Posterior cingulate gyrus (tissue), 11 donors: ENCODE data around the gene EYS.
"Not testable (repeated sequence)": the region's sequence is repeated elsewhere in the genome, so short reads cannot be mapped to it uniquely, and the experiment has no call there.

Experiments used
- DNase-seq, 10 donors: peaks; one replicate each; pipeline versions ENCODE4 v3.0.0 to v3.0.0-alpha.2; 2020 to 2021; ENCODE audit warnings: mixed read lengths in 3 of 10
- intact Hi-C: fragments of 100-400 bp; cut with DNase I; formaldehyde crosslinking; loops from one replicate; pipeline ENCODE4 v1.15.1; 2023

Gene EYS

DNA sequence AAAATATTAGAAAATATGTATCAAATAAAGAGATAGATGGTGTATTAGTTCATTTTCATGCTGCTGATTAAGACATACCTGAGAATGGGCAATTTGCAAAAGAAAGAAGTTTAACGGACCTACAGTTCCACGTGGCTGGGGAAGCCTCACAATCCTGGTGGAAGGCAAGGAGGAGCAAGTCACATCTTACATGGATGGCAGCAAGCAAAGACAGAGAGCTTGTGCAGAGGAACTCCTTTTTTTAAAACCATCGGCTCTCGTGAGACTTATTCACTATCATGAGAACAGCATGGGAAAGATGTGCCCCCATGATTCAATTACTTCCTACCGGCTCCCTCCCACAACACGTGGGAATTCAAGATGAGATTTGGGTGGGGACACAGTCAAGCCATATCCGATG lies 223.4 kb downstream of the EYS start:
- DNase-seq, intact Hi-C loops: not testable (repeated sequence)

DNA sequence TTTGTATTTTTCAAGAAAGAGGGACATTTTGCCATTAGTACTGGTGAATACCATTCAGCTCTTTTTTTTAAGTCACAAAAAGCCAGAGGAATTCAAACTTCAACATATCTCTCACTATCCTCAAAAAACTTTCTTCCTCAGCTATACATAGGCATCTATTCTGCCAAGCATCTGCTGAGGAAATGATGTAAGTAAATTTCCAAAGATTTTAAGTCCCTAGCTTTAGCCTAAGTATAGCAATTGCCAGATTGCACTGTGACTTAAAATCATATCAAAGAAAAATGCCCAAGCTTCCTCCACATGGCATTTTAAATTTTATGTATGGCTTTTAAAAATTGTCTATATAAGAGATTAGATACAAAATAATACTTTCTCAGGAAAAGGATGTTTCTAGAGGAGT lies 237.4 kb downstream of the EYS start:
- intact Hi-C loops, result no loop called here

DNA sequence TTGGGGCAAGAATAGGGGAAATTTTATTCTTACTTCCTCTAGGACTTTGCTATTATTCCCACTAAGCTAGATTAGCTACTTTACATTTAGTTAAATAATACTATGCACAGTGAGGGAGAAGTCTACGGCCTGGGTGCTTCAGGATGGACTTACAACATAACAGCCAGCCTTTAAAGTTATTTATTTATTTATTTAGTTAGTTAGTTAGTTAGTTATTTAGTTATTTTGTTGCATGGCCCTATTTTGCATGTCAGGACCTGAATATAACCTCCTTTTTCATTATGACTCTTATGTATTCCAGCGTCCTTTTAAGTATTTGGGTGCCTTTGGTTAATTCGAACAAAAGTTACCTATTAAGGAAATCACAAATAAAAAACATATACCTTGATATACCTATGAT lies 238.7 kb downstream of the EYS start:
- DNase-seq, result no peak
- intact Hi-C loops, result no loop called here

More for the DNA sequence above, 237.4 kb downstream of the EYS start:
- DNase-seq, result no peak

DNA sequence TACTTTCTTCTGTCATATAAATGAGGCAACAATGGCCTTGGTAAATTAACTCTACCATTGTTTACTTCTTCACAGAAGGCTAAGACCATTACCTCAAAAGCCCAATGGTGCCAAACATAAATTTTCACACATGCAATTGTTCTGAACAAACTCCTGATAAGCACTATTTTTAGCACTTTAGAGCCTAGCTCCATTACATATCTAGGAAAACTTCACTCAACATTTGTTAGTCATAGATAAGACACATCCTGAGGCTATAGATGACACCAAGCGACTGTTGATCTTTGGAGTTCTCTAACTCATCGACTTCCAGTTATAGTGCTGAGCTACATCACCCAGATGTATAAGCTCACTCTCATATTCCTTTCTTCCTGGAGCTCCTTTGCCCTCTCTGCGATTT lies 245.9 kb downstream of the EYS start:
- intact Hi-C loops, result no loop called here
- no peak for DNase-seq

DNA sequence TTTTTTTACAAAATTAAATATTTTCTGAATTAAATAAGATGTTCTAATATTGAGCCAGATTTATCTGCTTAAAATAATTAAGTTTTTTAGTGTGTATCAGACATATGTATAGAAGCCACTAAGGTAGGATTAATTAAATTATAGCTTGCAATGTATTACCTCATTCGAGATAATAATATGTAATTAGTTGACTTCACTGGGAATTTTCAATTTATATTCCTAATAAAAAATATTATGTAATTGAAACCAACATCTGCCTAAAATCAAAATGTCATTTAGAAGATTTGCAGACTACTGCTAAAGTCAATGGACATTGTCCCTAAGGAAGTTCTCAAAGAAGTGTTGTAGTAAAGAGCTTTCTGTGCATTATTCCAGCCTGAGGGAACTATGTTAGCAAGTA lies 254.7 kb downstream of the EYS start:
- no peak for DNase-seq
- intact Hi-C loops, result no loop called here

DNA sequence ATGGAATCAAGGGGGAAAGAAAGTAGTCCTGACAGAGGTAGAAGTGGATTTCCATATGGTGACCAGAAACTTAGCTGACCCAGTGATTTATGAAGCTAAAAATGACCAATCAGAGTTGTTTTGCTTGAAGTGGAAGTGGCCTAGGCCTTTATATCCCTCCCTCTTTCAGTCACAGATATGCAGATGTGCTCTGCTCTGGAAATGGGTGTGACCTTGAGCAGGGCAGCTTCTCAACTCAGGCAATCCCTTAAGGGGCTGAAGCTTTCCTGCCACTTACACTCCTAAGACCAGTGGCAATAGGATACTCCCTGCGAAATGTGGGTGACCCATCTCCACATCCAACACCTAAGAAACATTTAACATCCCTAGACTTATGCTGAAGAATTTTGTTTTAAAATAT lies 256.6 kb downstream of the EYS start:
- intact Hi-C loops, result no loop called here
- no peak for DNase-seq

DNA sequence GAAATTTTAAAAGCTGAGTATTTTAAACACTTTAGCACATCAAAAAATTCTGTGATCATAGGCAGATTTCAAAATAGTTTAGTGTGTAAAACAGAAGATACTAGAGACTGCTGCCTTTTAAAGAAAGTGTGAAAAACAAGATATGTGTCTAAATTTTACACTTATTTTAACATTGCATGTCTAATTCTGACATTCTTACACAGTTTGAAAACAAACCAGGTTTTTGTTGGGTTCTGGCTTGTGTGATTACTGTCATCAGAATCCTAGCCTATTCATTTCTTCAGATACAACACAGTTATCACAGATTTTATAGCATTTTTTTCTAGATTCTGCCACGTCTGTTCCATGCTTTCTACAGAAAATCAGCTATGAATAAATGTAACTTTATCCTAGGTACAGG lies 257.1 kb downstream of the EYS start:
- intact Hi-C loops, result no loop called here
- no peak for DNase-seq

DNA sequence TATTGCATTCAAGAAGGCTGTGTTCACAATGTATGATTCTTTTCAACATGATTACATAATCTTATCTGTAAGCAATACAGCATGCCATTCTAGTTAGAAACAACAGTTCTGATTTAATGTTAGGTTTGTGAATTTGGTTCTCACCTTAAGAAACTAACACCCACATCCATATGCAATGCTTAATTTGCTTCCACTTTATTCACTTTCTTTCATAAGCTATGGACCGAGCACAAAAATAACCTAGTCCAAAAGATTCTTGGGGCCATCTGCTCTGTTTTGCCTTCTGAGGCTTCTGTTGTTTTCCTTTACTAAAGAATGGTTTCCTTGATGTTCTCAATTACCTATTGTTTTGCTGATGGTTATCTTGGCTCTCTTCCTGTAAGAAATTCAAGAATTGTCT lies 258.2 kb downstream of the EYS start:
- intact Hi-C loops, result no loop called here
- DNase-seq, result no peak

DNA sequence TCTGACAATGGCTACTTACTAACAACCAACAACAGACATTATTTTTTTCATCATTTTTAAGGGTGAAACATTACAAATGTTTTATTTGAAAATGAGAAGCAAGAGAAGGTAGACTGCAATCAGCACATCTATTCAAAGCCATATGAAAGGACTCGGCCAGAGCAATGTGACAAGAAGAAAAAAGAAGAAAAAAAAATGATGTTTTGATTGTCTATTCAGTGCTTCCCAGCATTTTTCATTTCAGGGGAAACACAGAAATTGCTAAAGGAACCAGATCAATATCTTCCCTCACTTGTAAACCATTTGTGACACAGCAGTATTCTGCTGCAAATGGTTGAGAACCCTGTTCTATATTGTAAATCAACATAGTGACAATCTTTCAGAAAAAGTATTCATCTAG lies 270.7 kb downstream of the EYS start:
- intact Hi-C loops, result no loop called here
- DNase-seq, result no peak

DNA sequence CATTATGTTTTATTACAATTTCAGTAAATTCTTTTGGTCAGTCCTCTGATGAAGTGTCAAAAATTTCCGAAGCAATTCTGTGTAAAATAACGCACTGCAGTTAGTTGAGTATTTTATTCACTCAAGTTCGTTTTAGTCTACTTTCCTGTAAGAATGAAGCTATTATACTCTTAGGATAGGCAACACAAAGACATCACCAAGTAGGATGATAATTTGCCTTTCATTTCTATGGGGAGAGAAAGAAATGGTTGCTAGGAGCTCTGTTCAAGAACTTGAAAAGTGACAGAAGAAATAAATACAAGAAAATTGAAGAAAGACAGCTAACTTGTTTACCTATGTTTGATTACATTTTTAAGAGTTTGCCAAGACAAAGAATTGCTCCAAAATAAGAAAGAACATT lies 290.4 kb downstream of the EYS start:
- no peak for DNase-seq

DNA sequence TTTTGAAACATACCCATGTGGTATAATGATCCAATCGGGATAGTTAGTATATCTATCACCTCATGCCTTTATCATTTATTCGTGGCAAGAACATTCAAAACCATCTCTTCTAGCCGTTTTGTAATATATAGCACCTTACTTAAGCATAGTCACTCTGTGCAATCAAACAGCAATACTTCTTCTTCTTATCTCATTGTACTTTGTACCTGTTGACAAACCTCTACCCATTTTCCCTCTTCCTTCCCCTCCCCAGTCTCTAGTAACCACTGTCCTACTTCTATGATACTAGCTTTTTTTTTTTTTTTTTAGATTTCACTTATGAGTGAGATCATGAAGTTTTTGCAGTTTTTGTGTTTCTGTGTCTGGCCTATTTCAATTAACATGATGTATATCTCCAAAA lies 296.7 kb downstream of the EYS start:
- no peak for DNase-seq
- intact Hi-C loops, result no loop called here

More for the DNA sequence above, 290.4 kb downstream of the EYS start:
- intact Hi-C loops, result no loop called here

DNA sequence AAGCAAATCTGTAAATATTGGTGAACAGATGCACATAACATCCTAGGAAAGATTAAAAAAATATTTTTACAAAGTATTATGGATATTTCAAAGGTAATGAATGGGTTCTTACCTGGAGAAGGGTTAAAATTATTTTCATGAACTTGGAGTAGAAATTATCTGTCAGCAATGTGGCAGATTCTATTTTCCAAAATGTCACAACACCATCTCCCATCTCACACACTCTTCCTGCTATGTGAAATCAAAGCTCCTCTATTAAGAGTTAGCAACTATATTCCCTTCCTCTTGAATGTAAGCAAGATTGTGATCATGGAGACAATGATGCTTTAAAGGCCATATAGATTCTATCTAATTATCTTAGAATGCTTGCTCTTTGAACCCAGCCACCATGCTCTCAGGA lies 304.5 kb downstream of the EYS start:
- intact Hi-C loops, result no loop called here
- DNase-seq, result no peak

DNA sequence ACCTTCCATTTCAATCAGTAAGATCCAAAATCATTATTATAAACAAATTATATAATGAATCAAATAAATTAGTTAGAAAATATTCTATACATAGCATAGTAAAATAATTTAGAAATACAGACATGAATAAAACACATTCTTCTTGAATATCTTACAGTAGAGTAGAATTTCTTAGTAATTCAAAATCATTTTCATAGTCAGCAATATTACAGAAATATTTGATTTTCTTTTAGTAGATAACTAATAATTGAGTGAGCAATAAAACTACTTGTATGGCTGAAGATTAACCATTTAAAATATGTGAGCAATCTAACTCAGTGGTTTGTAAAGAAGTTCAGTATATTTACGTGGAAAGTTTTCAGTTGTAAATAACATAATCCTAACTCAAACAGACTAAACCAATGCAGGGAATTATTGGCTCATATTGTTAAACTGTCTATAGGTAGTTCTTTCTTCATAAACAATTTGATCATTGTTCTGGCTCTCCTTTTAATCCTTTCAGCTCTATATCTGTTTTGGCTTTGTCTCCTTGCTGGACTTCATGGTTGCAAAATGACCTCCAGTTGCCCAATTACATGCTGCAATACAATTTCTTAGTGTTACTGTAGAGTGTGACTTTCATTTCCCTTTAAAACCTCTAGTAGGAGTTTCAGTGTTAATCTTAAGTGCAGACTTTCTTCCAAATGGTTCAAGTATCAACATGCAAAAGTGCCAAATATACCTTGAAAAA lies 307.5 kb downstream of the EYS start:
- no peak for DNase-seq
- intact Hi-C loops, result no loop called here

DNA sequence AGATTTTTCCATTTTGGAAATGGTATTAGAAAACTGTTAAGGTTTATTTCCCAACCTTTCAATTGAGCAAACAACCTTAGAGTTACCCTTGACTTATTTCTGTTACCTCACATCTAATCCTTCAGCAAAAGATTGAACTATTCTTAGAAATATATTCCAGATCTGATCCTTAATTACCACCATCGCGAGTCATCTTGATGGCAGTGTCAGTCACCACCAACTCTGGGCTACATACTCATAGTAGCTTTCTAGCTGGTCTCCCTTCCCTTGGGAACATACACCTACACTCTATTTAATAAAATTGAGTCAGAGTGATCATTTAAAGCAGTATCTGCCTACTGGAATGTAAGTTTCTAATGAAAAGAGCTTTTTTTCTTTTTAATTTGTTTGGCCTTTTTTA lies 308.2 kb downstream of the EYS start:
- intact Hi-C loops, result no loop called here
- no peak for DNase-seq

DNA sequence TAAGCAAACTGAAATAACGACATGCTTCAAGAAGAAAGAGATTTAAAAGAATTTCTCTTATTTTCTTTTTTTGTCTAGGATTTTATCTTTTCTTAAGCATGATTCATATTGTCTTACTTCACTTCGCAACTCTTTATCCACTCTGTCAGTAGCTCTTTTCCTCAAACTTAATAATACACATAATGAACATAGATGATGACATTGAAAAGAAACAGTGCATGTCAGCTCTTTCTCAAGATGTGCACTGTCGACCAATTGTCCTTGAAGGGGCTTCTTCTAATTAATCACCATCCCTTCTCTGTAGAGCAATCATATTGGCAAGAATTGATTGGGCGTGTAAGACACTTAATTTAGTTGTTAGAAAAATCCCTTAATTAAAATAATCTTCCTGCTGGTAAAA lies 356.5 kb downstream of the EYS start:
- no peak for DNase-seq
- intact Hi-C loops, result no loop called here

DNA sequence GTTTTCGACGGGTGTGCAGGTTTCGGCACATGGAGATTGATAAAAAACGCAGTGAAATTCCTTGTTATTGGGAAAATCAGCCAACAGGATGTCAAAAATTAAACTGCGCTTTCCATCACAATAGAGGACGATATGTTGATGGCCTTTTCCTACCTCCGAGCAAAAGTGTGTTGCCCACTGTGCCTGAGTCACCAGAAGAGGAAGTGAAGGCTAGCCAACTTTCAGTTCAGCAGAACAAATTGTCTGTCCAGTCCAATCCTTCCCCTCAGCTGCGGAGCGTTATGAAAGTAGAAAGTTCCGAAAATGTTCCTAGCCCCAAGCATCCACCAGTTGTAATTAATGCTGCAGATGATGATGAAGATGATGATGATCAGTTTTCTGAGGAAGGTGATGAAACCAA lies 404.4 kb downstream of the EYS start:
- intact Hi-C loops, DNase-seq: not testable (repeated sequence)

DNA sequence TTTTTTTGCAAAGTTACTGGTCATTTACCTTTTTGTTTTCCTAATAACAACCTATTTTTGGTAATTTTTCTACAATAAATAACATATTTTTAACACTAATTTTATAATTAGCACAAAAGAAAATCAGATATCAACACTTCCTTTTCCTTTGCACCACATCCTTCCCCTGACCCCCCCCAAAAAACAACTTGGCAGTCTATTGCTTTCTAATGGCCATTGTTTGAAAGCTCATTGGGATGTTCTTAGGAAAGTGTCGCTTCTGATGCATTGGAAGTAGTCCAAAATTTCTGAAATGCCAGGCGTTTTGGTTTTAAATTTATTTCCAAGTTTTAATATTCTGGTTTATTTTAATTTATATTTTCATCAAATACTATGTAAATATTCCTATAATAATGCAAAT lies 407.8 kb downstream of the EYS start:
- intact Hi-C loops, result no loop called here
- DNase-seq, result no peak

DNA sequence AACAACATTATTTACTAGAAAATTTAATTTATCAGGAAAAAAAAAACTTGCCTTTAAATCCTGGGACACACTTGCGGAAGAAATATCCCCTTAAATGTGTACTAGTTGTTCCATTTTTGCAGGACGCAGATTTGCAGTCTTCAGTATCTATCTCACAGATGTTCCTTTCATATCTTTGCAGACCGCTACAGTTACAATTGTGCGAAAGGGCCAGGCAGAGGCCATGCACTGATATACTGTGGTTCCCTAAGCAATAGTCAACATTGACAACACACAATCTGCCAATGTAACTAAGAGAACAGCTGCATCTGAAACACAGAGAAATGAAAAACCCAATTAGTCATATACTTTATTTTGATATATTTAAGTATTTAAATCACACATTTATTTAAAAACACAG lies 411.2 kb downstream of the EYS start:
- intact Hi-C loops, result no loop called here
- DNase-seq, result no peak

DNA sequence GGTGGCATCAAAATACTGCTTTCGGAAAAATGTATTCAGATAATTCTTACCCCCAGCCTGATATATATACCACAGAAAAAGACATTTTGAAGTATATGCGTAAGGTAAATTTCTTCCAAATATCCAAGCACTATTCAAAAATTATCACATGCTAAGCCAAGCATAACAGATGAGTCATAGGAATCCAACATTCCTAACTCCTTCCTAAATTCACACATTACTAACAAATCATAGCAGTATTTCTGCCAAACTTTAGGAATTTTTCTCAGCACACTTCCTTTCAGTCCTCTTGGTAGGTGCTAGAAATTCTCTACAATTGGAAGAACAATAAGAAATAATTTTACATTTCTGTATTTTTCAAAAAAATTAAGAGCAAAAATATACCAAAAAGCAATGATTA lies 417.5 kb downstream of the EYS start:
- no peak for DNase-seq
- intact Hi-C loops, result no loop called here

DNA sequence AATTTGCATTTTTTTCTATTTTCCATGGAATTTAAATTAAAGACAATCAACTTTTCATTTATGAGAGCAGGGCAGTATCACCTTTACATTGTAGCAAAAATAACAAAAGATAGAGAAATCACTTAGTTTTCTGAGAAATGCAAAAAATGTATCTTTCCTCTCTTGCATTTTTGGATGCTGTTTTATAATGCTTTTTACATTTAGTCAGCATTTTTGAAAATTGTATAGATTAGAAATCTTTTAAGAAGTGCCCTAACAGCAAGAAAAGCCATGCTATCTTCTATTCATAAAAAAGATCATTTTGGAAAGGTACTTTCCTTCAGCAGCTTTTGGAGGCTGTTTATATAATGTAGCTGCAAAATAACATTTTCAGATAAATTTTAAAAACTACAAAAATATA lies 421.8 kb downstream of the EYS start:
- intact Hi-C loops, result no loop called here
- DNase-seq, result no peak

DNA sequence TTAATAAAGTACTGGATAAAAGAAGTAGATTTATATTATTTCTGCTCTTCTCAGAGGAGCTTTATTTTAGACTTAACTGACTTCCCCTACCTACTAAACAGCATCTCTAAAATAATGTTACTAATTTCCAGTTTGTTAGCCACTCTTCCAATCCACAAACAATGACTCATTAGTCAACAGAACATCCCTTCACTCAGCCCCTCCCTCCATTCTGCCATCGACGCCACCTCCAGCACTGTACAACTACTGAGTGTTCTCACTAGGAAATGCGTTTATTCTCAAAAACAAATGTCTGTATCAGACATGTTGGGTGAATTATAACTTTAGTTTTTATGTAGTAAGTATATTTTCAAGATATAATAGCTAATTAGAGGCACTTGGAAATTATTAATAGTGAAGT lies 427.0 kb downstream of the EYS start:
- intact Hi-C loops, result no loop called here
- no peak for DNase-seq

DNA sequence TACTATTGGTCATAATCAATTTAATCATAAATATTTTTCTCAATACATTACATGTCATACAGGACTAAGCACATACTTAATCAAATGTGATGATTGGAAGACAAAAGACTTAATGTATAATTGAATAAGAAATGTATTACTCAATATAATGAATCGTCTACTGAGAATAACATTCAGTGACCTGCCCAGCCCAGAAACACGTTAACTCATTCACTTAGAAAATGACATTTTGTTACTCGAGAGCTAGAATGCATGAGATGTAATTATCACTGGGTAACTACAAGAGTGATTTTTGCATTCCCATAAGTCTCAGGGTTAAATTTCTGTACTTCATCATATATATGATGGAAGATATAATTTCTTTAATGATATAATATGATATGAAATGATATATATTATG lies 444.8 kb downstream of the EYS start:
- no peak for DNase-seq
- intact Hi-C loops, result no loop called here

DNA sequence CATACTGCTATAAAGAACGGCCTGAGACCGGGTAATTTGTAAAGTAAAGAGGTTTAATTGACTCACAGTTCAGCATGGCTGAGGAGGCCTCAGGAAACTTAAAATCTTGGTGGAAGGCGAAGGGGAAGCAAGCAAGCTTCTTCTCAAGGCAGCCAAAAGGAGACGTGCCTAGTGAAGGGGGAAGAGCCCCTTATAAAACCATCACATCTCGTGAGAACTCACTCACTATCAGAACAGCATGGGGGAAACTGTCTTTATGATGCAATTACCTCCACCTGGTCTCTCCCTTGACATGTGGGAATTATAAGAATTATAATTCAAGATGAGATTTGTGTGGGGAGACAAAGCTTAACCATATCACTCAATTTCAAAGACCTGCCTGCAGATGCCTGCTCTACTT lies 447.0 kb downstream of the EYS start:
- intact Hi-C loops, result no loop called here

More for the DNA sequence above, 447.0 kb downstream of the EYS start:
- DNase-seq, result no peak
